Measurements from ENCODE around the gene SMIM3.

The SMIM3 gene

GRCh38 chr5:150759334-150759583 lies 19.3 kb upstream of the SMIM3 start:
- TF ChIP-seq CTCF (conservative IDR thresholded peaks at IDR 0.05): no peak
- peak overlapping the region; percentile 94 for H3K27ac ChIP-seq

- no peak for TF ChIP-seq CTCF (conservative IDR thresholded peaks at IDR 0.05)
- H3K27ac ChIP-seq: no peak overlapping the region
Observed at GRCh38 chr5:150762211-150762610, 16.3 kb upstream of the SMIM3 start.

- peak overlapping the region; percentile 47 for H3K27ac ChIP-seq
- TF ChIP-seq CTCF (conservative IDR thresholded peaks at IDR 0.05): peak; percentile 29; the same call in 1 of the 2 replicates
Observed at GRCh38 chr5:150763023-150763769, 15.4 kb upstream of the SMIM3 start.

GRCh38 chr5:150764530-150764929 lies 14.0 kb upstream of the SMIM3 start:
- TF ChIP-seq CTCF (conservative IDR thresholded peaks at IDR 0.05): no peak
- no peak overlapping the region for H3K27ac ChIP-seq

GRCh38 chr5:150765011-150765798 lies 13.4 kb upstream of the SMIM3 start:
- TF ChIP-seq CTCF (conservative IDR thresholded peaks at IDR 0.05): no peak
- H3K27ac ChIP-seq: no peak overlapping the region

GRCh38 chr5:150765799-150766169 lies 12.8 kb upstream of the SMIM3 start:
- no peak for TF ChIP-seq CTCF (conservative IDR thresholded peaks at IDR 0.05)
- no peak overlapping the region for H3K27ac ChIP-seq

GRCh38 chr5:150766251-150766650 lies 12.3 kb upstream of the SMIM3 start:
- H3K27ac ChIP-seq: no peak overlapping the region
- no peak for TF ChIP-seq CTCF (conservative IDR thresholded peaks at IDR 0.05)

Measured in VCaP (cell line).